Progenitor cell of endocrine pancreas (in vitro differentiated cells): Measurements from ENCODE around the gene MDH2. TPM values are rescaled to one million over a fixed set of nuclear protein-coding genes. Genes with fewer than 3 reads are reported as not detected.
A peak's percentile ranks its signal among the peaks of the same experiment; 100 is the strongest.
"Not testable (repeated sequence)": the region's sequence is repeated elsewhere in the genome, so short reads cannot be mapped to it uniquely, and the experiment has no call there.

Source experiments
- DNase-seq: peaks from one replicate; pipeline ENCODE4 v3.0.0; 2021; ENCODE audit warnings: low spot score; ENCODE audit not compliant: unreplicated experiment
- H3K27ac Mint-ChIP-seq: 2 replicates; pipeline ENCODE4 v1.8.0; 2021; ENCODE audit warnings: mild to moderate bottlenecking, moderate library complexity, mixed read lengths
- H3K27me3 Mint-ChIP-seq: 2 replicates; pipeline ENCODE4 v1.8.0; 2021; ENCODE audit warnings: mixed read lengths
- H3K36me3 Mint-ChIP-seq: 2 replicates; pipeline ENCODE4 v1.8.0; 2022; ENCODE audit warnings: mixed read lengths; ENCODE audit not compliant: insufficient read depth
- H3K4me1 Mint-ChIP-seq: 2 replicates; pipeline ENCODE4 v1.8.0; 2021; ENCODE audit warnings: low read depth, mixed read lengths
- H3K4me3 Mint-ChIP-seq: 2 replicates; pipeline ENCODE4 v1.8.0; 2021; ENCODE audit warnings: low read depth, mild to moderate bottlenecking, moderate library complexity, mixed read lengths
- H3K9me3 Mint-ChIP-seq: 2 replicates; pipeline ENCODE4 v1.8.0; 2021; ENCODE audit warnings: low read depth, mixed read lengths
- long read RNA-seq: library from polyadenylated mRNA; unstranded; transcript quantifications from one replicate; pipeline ENCODE4 v2.0.0, GENCODE V29; 2020
- total RNA-seq: library from RNA; stranded (reverse); gene quantifications from 2 replicates; pipeline ENCODE4 v1.2.1, GENCODE V29; 2021
- TF ChIP-seq, protein P1 (sequence below): fragments of 200-600 bp; sonication (generic); IDR thresholded peaks from one replicate; pipeline ENCODE4 v1.5.0; 2021; ENCODE audit warnings: antibody characterized with exemption, mild to moderate bottlenecking; ENCODE audit not compliant: unreplicated experiment

The MDH2 gene, protein sequence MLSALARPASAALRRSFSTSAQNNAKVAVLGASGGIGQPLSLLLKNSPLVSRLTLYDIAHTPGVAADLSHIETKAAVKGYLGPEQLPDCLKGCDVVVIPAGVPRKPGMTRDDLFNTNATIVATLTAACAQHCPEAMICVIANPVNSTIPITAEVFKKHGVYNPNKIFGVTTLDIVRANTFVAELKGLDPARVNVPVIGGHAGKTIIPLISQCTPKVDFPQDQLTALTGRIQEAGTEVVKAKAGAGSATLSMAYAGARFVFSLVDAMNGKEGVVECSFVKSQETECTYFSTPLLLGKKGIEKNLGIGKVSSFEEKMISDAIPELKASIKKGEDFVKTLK
- total RNA-seq = 119 and 122 TPM in 2 replicates
- long read RNA-seq, transcript MDH2-204 (8 exons, 2,020 nt) = minor isoform, 7 of 216 reads
- long read RNA-seq, transcript MDH2-201 (9 exons, 2,209 nt) = major isoform, 184 of 216 reads
- long read RNA-seq, partial matches to known transcripts = 17 of 216 reads
- long read RNA-seq, other reads (novel, unspliced or antisense) = 6 of 216 reads

DNA sequence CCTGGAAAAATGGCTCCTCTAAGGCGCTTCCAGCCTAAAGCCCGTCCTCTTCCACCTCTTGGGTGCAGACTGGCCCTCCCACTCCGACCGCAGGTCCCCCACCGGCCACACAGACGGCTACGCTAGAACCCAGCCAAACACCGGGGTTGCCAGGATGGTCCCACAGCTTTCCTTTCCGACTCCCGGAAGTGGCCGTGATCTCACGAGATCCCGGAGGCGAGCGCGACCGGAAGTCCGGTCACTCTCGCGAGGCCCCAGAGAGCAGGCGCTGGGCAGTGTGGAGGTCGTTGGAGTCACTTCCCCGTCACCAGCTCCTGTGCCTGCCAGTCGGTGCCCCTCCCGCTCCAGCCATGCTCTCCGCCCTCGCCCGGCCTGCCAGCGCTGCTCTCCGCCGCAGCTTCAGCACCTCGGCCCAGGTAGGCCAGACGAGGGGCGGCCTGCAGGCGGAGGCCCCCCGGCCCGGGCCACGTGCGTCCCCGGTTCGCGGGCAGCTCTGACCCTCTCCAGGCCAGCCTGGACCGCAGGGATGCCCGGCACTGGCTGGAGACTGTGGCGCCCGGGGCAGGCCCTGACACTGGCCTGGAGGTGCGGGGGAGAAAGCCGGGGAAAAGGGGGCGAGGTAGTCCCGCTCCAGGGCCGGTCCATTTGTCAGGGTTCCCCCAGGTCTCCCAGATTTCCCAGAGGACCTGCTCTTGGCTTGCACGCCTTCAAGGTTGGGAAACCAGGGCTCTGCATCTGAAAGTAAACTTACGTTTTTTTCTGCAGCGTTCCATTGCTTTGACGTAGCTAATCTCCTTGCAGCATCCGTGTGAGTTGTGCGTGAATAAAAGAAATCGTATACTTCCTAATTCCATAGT, at the start of gene MDH2, which contains the start of gene STYXL1:
Gene MDH2, plus strand, starts transcription at position 296 of the 857 bp plus-strand sequence. Its CDS starts 55 bp downstream, at position 351.
Gene STYXL1, minus strand, starts transcription at position 190 of the 857 bp plus-strand sequence. CDS start 17,477 bp downstream, outside the sequence.
- Mint-ChIP-seq H3K9me3 (no peaks in the 10 kb centered on the region), H3K4me3 (peak within 1 kb of the TSS; percentile 97), H3K36me3 (peaks cover 7% of the 10 kb centered on the region), H3K27ac (peak within 1 kb of the TSS; percentile 99), H3K27me3 (no peaks in the 10 kb centered on the region), H3K4me1 (peaks cover 19% of the 10 kb centered on the region)
- DNase-seq = peak; percentile 86
- TF ChIP-seq, protein P1, sequence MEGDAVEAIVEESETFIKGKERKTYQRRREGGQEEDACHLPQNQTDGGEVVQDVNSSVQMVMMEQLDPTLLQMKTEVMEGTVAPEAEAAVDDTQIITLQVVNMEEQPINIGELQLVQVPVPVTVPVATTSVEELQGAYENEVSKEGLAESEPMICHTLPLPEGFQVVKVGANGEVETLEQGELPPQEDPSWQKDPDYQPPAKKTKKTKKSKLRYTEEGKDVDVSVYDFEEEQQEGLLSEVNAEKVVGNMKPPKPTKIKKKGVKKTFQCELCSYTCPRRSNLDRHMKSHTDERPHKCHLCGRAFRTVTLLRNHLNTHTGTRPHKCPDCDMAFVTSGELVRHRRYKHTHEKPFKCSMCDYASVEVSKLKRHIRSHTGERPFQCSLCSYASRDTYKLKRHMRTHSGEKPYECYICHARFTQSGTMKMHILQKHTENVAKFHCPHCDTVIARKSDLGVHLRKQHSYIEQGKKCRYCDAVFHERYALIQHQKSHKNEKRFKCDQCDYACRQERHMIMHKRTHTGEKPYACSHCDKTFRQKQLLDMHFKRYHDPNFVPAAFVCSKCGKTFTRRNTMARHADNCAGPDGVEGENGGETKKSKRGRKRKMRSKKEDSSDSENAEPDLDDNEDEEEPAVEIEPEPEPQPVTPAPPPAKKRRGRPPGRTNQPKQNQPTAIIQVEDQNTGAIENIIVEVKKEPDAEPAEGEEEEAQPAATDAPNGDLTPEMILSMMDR = no peak

DNA sequence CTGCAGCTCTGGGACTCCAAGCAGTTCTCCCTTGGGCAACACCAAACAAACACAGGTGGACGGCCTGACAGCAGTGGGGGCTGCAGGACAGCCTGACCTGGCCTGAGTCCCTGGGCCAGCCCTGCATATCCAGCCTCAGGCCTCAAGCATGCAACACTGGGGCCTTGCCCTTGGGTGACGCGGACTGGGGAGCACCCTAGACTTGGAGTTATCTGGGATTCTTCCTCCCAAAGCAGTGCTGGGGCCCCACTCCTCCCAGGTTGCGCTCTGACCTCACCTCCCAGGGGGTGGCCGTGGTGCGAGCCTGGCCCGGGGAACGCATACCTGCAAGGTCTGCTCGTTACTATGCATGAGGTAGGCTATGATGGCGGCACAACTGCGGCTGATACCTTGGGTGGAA, 47.3 kb upstream of the MDH2 start:
- H3K27ac Mint-ChIP-seq = no peak overlapping the region
- DNase-seq = no peak
- H3K27me3 Mint-ChIP-seq = no peaks in the 10 kb centered on the region
- H3K4me3 Mint-ChIP-seq = no peak overlapping the region
- no peaks in the 10 kb centered on the region for H3K4me1 Mint-ChIP-seq
- peaks cover 28% of the 10 kb centered on the region for H3K36me3 Mint-ChIP-seq
- TF ChIP-seq, protein P1 = no peak
- no peaks in the 10 kb centered on the region for H3K9me3 Mint-ChIP-seq

DNA sequence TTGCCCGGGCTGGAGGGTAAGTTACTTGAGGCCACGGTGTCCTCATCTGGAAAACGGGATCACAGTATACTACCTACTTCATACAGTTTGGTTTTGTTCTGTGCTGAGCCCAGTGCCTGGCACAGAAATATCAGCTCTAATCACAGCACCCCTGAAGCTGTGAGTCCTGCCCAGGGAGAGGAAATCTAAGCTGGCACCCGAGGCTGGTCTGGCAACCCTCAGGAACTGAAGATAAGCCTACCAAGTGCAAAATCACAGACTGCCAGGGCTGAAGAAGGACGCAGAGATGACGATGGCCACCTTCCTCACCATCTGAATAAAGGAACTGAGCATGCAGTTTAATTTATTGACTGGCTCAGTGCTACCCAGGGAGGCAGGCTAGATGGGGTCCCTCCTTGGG, 45.8 kb upstream of the MDH2 start:
- TF ChIP-seq, protein P1 = no peak
- Mint-ChIP-seq H3K27me3 (no peaks in the 10 kb centered on the region), H3K27ac (no peak overlapping the region), H3K4me3 (no peak overlapping the region), H3K4me1 (no peaks in the 10 kb centered on the region), H3K36me3 (peaks cover 16% of the 10 kb centered on the region), H3K9me3 (no peaks in the 10 kb centered on the region)
- no peak for DNase-seq

DNA sequence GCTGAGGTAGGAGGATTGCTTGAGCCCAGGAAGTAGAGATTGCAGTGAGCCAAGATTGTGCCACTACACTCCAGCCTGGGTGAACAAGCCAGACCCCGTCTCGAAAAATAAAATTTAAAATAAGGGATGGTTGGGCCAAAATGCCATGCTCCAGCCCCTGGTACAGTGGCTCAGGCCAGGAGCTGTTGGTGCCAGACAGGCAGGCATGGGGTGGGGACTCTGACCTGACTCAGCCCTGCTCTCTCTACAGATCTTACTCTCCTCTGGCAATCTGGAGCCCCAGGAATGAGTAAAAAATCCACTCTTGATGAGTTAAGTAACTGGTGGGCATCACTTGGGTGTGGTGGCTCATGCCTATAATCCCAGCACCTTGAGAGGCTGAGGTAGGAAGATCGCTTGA, 45.1 kb upstream of the MDH2 start:
- Mint-ChIP-seq H3K27ac (no peak overlapping the region), H3K27me3 (no peaks in the 10 kb centered on the region), H3K4me3 (no peak overlapping the region), H3K9me3 (no peaks in the 10 kb centered on the region), H3K4me1 (no peaks in the 10 kb centered on the region), H3K36me3 (peaks cover 12% of the 10 kb centered on the region)
- DNase-seq = no peak
- TF ChIP-seq, protein P1 = no peak

DNA sequence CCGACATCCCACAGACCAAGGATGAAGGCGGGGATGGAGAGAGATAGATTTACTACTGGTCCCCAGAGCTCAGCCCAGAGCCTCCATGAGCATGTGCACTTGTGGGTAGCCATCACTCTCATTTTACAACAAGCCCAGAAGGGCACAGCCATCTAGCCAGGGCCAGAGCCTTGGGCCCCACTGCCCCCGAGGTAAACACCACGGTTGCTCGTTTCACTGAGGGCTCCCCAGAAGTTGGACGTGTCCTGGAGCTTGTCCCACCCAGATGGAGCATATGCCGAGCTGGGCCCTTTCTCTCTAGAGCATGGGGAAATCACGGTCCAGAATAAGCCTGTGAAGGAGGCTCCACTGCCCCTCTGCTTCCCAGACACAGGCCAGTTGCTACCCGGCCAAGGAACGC, 44.6 kb upstream of the MDH2 start:
- Mint-ChIP-seq H3K36me3 (peaks cover 11% of the 10 kb centered on the region), H3K27me3 (no peaks in the 10 kb centered on the region), H3K27ac (no peak overlapping the region), H3K9me3 (no peaks in the 10 kb centered on the region), H3K4me3 (no peak overlapping the region), H3K4me1 (no peaks in the 10 kb centered on the region)
- no peak for DNase-seq
- TF ChIP-seq, protein P1 = no peak

DNA sequence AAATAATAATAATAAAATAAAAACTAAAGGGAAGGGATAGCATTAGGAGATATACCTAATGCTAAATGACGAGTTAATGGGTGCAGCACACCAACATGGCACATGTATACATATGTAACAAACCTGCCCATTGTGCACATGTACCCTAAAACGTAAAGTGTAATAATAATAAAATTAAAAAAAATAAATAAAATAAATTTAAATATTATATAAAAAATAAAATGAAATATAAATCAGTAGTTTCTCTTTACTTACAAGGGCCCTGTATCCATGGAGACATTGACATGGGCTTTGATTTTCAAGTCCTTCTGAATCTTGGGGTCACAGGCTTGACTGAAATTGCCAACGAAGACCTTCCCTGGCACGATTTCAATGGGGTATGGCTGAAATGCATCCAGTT, 42.9 kb upstream of the MDH2 start:
- H3K4me1 Mint-ChIP-seq, H3K9me3 Mint-ChIP-seq, DNase-seq, H3K27ac Mint-ChIP-seq, H3K4me3 Mint-ChIP-seq, H3K36me3 Mint-ChIP-seq, H3K27me3 Mint-ChIP-seq: not testable (repeated sequence)
